SK-N-SH treated with all-trans-retinoic acid at 6 μM for 48 hours (cell line): ENCODE results near the gene THOC1.

Source experiments
- ATAC-seq: fragments of 200-7000 bp; cut with Tn5 transposase; 3 replicates; pipeline ENCODE4 v1.9.1; 2020; ENCODE audit warnings: mild to moderate bottlenecking, moderate library complexity
- ARNTL ChIP-seq: fragments of 450-650 bp; formaldehyde crosslinking; IDR thresholded peaks from 2 replicates; pipeline ENCODE4 v1.5.0; 2020; ENCODE audit warnings: low read depth, mild to moderate bottlenecking, moderate library complexity, borderline replicate concordance
- BACH2 ChIP-seq: fragments of 250-450 bp; sonication (Bioruptor Pico); IDR thresholded peaks from 2 replicates; pipeline ENCODE4 v1.9.0; 2021; ENCODE audit warnings: mild to moderate bottlenecking, borderline replicate concordance
- CSDC2 ChIP-seq: fragments of 250-450 bp; sonication (Bioruptor Pico); IDR thresholded peaks from 2 replicates; pipeline ENCODE4 v1.5.0; 2020; ENCODE audit warnings: mild to moderate bottlenecking, moderate library complexity
- ESRRG ChIP-seq: fragments of 250-450 bp; sonication (Bioruptor Pico); IDR thresholded peaks from 2 replicates; pipeline ENCODE4 v1.6.1; 2021; ENCODE audit warnings: mild to moderate bottlenecking
- GLIS3 ChIP-seq: fragments of 250-450 bp; sonication (Bioruptor Pico); IDR thresholded peaks from 2 replicates; pipeline ENCODE4 v1.5.0; 2020; ENCODE audit warnings: mild to moderate bottlenecking, moderate library complexity
- OSR1 ChIP-seq: fragments of 250-450 bp; sonication (Bioruptor Pico); IDR thresholded peaks from 2 replicates; pipeline ENCODE4 v1.8.0; 2022; ENCODE audit warnings: moderate library complexity, mild to moderate bottlenecking, inconsistent platforms
- PPARA ChIP-seq: fragments of 250-450 bp; sonication (Bioruptor Pico); IDR thresholded peaks from 2 replicates; pipeline ENCODE4 v1.5.0; 2020; ENCODE audit warnings: mild to moderate bottlenecking, borderline replicate concordance
- RARB ChIP-seq: fragments of 250-450 bp; sonication (Bioruptor Pico); IDR thresholded peaks from 2 replicates; pipeline ENCODE4 v1.8.0; 2021; ENCODE audit warnings: mild to moderate bottlenecking, moderate library complexity
- SNAI2 ChIP-seq: fragments of 250-450 bp; sonication (Bioruptor Pico); IDR thresholded peaks from 2 replicates; pipeline ENCODE4 v1.5.0; 2020; ENCODE audit warnings: mild to moderate bottlenecking, moderate library complexity
- TCF4 ChIP-seq: fragments of 250-450 bp; sonication (Bioruptor Pico); IDR thresholded peaks from 2 replicates; pipeline ENCODE4 v1.8.0; 2021; ENCODE audit warnings: mild to moderate bottlenecking, moderate library complexity, borderline replicate concordance
- TOX ChIP-seq: fragments of 250-450 bp; sonication (Bioruptor Pico); IDR thresholded peaks from 2 replicates; pipeline ENCODE4 v1.8.0; 2021; ENCODE audit warnings: mild to moderate bottlenecking, moderate library complexity, borderline replicate concordance
- ZC3H10 ChIP-seq: fragments of 250-450 bp; sonication (Bioruptor Pico); IDR thresholded peaks from 2 replicates; pipeline ENCODE4 v1.5.1; 2021; ENCODE audit warnings: mild to moderate bottlenecking, moderate library complexity
- ZFP3 ChIP-seq: fragments of 250-450 bp; sonication (Bioruptor Pico); IDR thresholded peaks from 2 replicates; pipeline ENCODE4 v1.5.0; 2020; ENCODE audit warnings: mild to moderate bottlenecking, moderate library complexity
- ZFP30 ChIP-seq: fragments of 450-650 bp; formaldehyde crosslinking; IDR thresholded peaks from 2 replicates; pipeline ENCODE4 v1.5.0; 2022; ENCODE audit warnings: mild to moderate bottlenecking, moderate library complexity
- ZNF565 ChIP-seq: fragments of 450-650 bp; formaldehyde crosslinking; conservative IDR thresholded peaks from 2 replicates; pipeline ENCODE4 v1.5.0; 2020; ENCODE audit warnings: low read depth, mild to moderate bottlenecking, moderate library complexity
- ZNF70 ChIP-seq: fragments of 450-650 bp; formaldehyde crosslinking; IDR thresholded peaks from 2 replicates; pipeline ENCODE4 v1.5.0; 2020; ENCODE audit warnings: mild to moderate bottlenecking, moderate library complexity
- ZNF8 ChIP-seq: fragments of 450-650 bp; formaldehyde crosslinking; IDR thresholded peaks from 2 replicates; pipeline ENCODE4 v1.5.0; 2020; ENCODE audit warnings: mild to moderate bottlenecking, moderate library complexity
- TF ChIP-seq, protein P1 (sequence below): fragments of 250-450 bp; sonication (Bioruptor Pico); IDR thresholded peaks from 2 replicates; pipeline ENCODE4 v1.8.0; 2020; ENCODE audit warnings: mild to moderate bottlenecking, moderate library complexity, borderline replicate concordance
- TF ChIP-seq, protein P2 (sequence below): fragments of 250-450 bp; sonication (Bioruptor Pico); IDR thresholded peaks from 2 replicates; pipeline ENCODE4 v1.5.1; 2021; ENCODE audit warnings: mild to moderate bottlenecking, moderate library complexity
- TF ChIP-seq, protein P3 (sequence below): fragments of 250-450 bp; sonication (Bioruptor Pico); IDR thresholded peaks from 2 replicates; pipeline ENCODE4 v1.5.0; 2020; ENCODE audit warnings: mild to moderate bottlenecking, moderate library complexity
- TF ChIP-seq, protein P4 (sequence below): fragments of 250-450 bp; sonication (Bioruptor Pico); IDR thresholded peaks from 2 replicates; pipeline ENCODE4 v1.5.1; 2020; ENCODE audit warnings: low read depth, mild to moderate bottlenecking, moderate library complexity
- TF ChIP-seq, protein P5 (sequence below): fragments of 250-450 bp; sonication (Bioruptor Pico); IDR thresholded peaks from 2 replicates; pipeline ENCODE4 v1.8.0; 2021; ENCODE audit warnings: low read depth, mild to moderate bottlenecking, moderate library complexity, borderline replicate concordance

THOC1 gene

DNA sequence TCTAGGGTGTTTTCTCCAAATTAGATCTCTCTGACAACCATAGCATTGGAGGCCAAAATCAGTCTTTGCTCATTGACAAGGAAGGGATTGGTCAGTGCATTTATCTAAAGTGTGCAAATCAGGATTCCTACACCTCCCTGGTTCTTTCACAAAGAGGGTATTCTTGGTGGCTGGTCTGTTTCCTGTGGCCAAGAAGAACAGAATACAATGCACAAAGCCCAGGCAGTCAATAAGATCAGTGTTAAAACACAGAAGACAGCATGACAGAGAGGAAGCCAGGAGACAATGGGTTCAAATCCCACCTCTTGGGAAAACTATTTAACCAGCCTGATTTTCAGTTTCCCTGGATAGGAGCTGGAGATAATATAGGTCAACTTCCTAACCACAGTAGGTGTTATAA, 46.1 kb upstream of the THOC1 start:
- no peak for ATAC-seq

GRCh38 chr18:312415-312814, 44.6 kb upstream of the THOC1 start:
- no peak for ATAC-seq
- TF ChIP-seq ZNF565 (no peak), ZNF70 (CRISPR knock-in tag) (no peak), GLIS3 (CRISPR knock-in tag) (no peak), ZC3H10 (CRISPR knock-in tag) (no peak), ZFP3 (CRISPR knock-in tag) (no peak)
- TF ChIP-seq, protein P1, sequence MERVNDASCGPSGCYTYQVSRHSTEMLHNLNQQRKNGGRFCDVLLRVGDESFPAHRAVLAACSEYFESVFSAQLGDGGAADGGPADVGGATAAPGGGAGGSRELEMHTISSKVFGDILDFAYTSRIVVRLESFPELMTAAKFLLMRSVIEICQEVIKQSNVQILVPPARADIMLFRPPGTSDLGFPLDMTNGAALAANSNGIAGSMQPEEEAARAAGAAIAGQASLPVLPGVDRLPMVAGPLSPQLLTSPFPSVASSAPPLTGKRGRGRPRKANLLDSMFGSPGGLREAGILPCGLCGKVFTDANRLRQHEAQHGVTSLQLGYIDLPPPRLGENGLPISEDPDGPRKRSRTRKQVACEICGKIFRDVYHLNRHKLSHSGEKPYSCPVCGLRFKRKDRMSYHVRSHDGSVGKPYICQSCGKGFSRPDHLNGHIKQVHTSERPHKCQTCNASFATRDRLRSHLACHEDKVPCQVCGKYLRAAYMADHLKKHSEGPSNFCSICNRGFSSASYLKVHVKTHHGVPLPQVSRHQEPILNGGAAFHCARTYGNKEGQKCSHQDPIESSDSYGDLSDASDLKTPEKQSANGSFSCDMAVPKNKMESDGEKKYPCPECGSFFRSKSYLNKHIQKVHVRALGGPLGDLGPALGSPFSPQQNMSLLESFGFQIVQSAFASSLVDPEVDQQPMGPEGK (CRISPR knock-in tag) = no peak
- TF ChIP-seq, protein P2, sequence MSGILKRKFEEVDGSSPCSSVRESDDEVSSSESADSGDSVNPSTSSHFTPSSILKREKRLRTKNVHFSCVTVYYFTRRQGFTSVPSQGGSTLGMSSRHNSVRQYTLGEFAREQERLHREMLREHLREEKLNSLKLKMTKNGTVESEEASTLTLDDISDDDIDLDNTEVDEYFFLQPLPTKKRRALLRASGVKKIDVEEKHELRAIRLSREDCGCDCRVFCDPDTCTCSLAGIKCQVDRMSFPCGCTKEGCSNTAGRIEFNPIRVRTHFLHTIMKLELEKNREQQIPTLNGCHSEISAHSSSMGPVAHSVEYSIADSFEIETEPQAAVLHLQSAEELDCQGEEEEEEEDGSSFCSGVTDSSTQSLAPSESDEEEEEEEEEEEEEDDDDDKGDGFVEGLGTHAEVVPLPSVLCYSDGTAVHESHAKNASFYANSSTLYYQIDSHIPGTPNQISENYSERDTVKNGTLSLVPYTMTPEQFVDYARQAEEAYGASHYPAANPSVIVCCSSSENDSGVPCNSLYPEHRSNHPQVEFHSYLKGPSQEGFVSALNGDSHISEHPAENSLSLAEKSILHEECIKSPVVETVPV = no peak
- TF ChIP-seq, protein P3, sequence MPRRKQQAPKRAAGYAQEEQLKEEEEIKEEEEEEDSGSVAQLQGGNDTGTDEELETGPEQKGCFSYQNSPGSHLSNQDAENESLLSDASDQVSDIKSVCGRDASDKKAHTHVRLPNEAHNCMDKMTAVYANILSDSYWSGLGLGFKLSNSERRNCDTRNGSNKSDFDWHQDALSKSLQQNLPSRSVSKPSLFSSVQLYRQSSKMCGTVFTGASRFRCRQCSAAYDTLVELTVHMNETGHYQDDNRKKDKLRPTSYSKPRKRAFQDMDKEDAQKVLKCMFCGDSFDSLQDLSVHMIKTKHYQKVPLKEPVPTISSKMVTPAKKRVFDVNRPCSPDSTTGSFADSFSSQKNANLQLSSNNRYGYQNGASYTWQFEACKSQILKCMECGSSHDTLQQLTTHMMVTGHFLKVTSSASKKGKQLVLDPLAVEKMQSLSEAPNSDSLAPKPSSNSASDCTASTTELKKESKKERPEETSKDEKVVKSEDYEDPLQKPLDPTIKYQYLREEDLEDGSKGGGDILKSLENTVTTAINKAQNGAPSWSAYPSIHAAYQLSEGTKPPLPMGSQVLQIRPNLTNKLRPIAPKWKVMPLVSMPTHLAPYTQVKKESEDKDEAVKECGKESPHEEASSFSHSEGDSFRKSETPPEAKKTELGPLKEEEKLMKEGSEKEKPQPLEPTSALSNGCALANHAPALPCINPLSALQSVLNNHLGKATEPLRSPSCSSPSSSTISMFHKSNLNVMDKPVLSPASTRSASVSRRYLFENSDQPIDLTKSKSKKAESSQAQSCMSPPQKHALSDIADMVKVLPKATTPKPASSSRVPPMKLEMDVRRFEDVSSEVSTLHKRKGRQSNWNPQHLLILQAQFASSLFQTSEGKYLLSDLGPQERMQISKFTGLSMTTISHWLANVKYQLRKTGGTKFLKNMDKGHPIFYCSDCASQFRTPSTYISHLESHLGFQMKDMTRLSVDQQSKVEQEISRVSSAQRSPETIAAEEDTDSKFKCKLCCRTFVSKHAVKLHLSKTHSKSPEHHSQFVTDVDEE (CRISPR knock-in tag) = no peak
- TF ChIP-seq, all 23 proteins: peak for 0

More for the DNA sequence above, 46.1 kb upstream of the THOC1 start:
- no peak for TF ChIP-seq ZNF8
- TF ChIP-seq TOX (CRISPR knock-in tag) = no peak
- no peak for TF ChIP-seq ZFP30 (CRISPR knock-in tag)
- TF ChIP-seq, protein P4, sequence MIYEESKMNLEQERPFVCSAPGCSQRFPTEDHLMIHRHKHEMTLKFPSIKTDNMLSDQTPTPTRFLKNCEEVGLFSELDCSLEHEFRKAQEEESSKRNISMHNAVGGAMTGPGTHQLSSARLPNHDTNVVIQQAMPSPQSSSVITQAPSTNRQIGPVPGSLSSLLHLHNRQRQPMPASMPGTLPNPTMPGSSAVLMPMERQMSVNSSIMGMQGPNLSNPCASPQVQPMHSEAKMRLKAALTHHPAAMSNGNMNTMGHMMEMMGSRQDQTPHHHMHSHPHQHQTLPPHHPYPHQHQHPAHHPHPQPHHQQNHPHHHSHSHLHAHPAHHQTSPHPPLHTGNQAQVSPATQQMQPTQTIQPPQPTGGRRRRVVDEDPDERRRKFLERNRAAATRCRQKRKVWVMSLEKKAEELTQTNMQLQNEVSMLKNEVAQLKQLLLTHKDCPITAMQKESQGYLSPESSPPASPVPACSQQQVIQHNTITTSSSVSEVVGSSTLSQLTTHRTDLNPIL (CRISPR knock-in tag) = no peak
- no peak for TF ChIP-seq OSR1 (CRISPR knock-in tag)
- no peak for TF ChIP-seq ARNTL (CRISPR knock-in tag)
- no peak for TF ChIP-seq RARB (CRISPR knock-in tag)
- TF ChIP-seq ZNF70 (CRISPR knock-in tag) = no peak
- no peak for TF ChIP-seq CSDC2 (CRISPR knock-in tag)
- TF ChIP-seq, protein P1 (CRISPR knock-in tag) = no peak
- TF ChIP-seq GLIS3 (CRISPR knock-in tag) = no peak
- no peak for TF ChIP-seq TCF4 (CRISPR knock-in tag)
- no peak for TF ChIP-seq SNAI2 (CRISPR knock-in tag)
- TF ChIP-seq, protein P5, sequence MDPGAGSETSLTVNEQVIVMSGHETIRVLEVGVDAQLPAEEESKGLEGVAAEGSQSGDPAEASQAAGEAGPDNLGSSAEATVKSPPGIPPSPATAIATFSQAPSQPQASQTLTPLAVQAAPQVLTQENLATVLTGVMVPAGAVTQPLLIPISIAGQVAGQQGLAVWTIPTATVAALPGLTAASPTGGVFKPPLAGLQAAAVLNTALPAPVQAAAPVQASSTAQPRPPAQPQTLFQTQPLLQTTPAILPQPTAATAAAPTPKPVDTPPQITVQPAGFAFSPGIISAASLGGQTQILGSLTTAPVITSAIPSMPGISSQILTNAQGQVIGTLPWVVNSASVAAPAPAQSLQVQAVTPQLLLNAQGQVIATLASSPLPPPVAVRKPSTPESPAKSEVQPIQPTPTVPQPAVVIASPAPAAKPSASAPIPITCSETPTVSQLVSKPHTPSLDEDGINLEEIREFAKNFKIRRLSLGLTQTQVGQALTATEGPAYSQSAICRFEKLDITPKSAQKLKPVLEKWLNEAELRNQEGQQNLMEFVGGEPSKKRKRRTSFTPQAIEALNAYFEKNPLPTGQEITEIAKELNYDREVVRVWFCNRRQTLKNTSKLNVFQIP = no peak
- no peak for TF ChIP-seq ZC3H10 (CRISPR knock-in tag)
- no peak for TF ChIP-seq PPARA (CRISPR knock-in tag)
- no peak for TF ChIP-seq BACH2 (CRISPR knock-in tag)
- no peak for TF ChIP-seq ZNF565
- TF ChIP-seq ESRRG (CRISPR knock-in tag) = no peak
